Measurements from ENCODE around the gene RAD9A.

Gene RAD9A

DNA sequence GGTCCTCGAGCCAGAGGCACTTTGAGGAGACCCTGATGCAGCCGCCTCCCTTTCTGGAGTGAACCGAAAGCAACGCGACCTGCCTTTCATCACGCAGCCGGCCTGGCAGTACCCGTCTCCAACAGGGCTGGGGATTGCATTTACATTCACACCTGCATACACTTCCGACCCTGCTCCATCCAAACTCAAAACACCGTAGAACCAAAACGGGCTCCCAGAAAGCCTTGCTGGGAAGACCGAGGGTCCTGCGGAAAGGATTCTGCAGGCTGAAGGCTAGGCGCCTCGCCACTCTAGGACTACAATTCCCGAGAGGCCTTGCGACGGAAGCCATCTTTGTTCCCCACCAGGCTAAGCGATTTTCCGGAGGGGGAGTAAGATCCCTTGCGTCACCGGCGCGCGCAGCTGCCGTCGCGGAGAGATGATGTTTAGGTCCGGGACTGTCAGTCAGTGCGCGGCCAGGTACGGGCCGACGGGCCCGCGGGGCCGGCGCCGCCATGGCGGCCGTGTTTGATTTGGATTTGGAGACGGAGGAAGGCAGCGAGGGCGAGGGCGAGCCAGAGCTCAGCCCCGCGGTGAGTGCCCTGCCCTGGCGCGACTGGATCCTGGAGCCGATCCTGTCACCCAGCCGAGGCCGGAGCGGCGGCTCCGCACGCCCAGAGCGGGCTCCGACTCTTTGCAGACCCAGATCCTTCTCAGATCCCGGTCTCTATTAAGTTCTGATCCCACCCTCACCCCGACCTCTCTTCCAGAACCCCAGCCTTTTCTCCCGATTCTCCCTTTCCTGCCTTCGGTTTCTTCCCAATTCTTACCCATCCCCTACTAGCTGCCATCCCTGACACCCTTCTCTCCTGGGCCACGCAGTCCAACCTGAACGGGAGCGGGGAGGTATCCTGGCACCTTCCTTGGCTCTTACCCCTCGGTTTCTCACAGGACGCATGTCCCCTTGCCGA, 36.5 kb downstream of the RAD9A start, which contains the start of gene RPS6KB2:
Gene RPS6KB2 (plus strand): TSS at position 443 of the 950 bp plus-strand sequence. CDS start 52 bp downstream, at position 495.
- Histone ChIP-seq H3F3A (ENCODE audit: insufficient read depth, low read length) (no peaks in the 10 kb centered on the region), H3K4me3 (ENCODE audit: low read depth, low read length, poor library complexity, severe bottlenecking) (peak within 1 kb of the TSS; percentile 93), H3K4me2 (ENCODE audit: low read length) (peak within 1 kb of the TSS; percentile 81), H3K9ac (ENCODE audit: low read length) (peak within 1 kb of the TSS; percentile 94), H3K79me2 (ENCODE audit: insufficient read depth, low read length) (peaks cover 10% of the 10 kb centered on the region), H3K27ac (ENCODE audit: low read depth, low read length, poor library complexity, severe bottlenecking) (peak within 1 kb of the TSS; percentile 61), H4K20me1 (ENCODE audit: insufficient read depth, low read length) (no peaks in the 10 kb centered on the region), H3K9me3 (ENCODE audit: low read length) (no peaks in the 10 kb centered on the region), H3K27me3 (ENCODE audit: insufficient read depth, low read length) (no peaks in the 10 kb centered on the region), H3K36me3 (ENCODE audit: insufficient read depth, low read length) (peaks cover 33% of the 10 kb centered on the region; the same call in 1 of the 2 replicates), H2AFZ (ENCODE audit: low read length) (no peak within 1 kb of the TSS), H3K9me2 (ENCODE audit: low read depth, low read length) (no peaks in the 10 kb centered on the region), H3K4me1 (ENCODE audit: insufficient read depth, low read length, severe bottlenecking) (peaks cover 45% of the 10 kb centered on the region)
- TF ChIP-seq, protein P1, sequence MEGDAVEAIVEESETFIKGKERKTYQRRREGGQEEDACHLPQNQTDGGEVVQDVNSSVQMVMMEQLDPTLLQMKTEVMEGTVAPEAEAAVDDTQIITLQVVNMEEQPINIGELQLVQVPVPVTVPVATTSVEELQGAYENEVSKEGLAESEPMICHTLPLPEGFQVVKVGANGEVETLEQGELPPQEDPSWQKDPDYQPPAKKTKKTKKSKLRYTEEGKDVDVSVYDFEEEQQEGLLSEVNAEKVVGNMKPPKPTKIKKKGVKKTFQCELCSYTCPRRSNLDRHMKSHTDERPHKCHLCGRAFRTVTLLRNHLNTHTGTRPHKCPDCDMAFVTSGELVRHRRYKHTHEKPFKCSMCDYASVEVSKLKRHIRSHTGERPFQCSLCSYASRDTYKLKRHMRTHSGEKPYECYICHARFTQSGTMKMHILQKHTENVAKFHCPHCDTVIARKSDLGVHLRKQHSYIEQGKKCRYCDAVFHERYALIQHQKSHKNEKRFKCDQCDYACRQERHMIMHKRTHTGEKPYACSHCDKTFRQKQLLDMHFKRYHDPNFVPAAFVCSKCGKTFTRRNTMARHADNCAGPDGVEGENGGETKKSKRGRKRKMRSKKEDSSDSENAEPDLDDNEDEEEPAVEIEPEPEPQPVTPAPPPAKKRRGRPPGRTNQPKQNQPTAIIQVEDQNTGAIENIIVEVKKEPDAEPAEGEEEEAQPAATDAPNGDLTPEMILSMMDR (IDR thresholded peaks at IDR 0.05; ENCODE audit: low read length) = no peak
- no peak for TF ChIP-seq EZH2 (IDR thresholded peaks at IDR 0.05; ENCODE audit: borderline replicate concordance, low read length)

DNA sequence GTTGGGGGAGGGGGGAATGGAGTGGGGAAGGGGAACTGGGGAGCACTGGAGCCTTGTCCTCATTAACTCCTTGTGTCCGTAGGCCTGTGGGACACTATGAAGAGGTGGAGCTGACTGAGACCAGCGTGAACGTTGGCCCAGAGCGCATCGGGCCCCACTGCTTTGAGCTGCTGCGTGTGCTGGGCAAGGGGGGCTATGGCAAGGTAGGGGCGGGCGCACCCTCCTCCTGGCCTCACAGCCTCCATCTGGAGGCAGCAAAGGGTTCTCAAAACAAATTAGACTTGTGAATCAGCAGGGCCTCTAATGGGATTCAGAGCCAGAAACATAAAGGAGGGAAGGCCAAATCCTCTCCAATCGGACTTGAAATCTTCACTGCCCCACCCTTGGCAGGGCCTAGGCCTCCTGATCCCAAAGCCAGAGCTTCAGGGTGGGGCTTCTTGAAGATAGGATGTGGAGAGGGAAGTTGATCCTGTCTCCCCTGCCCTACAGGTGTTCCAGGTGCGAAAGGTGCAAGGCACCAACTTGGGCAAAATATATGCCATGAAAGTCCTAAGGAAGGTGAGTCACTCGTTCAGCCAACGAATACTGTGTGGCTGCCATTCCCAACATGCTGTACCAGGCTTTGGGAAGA, 37.4 kb downstream of the RAD9A start:
- no peaks in the 10 kb centered on the region for H3F3A ChIP-seq (ENCODE audit: insufficient read depth, low read length)
- no peak overlapping the region for H2AFZ ChIP-seq (ENCODE audit: low read length)
- H3K79me2 ChIP-seq (ENCODE audit: insufficient read depth, low read length) = peaks cover 10% of the 10 kb centered on the region
- no peaks in the 10 kb centered on the region for H3K9me2 ChIP-seq (ENCODE audit: low read depth, low read length)
- H3K36me3 ChIP-seq (ENCODE audit: insufficient read depth, low read length) = peaks cover 41% of the 10 kb centered on the region; the same call in 1 of the 2 replicates
- H3K4me3 ChIP-seq (ENCODE audit: low read depth, low read length, poor library complexity, severe bottlenecking) = peak overlapping the region; percentile 93
- H3K27me3 ChIP-seq (ENCODE audit: insufficient read depth, low read length) = no peaks in the 10 kb centered on the region
- H3K27ac ChIP-seq (ENCODE audit: low read depth, low read length, poor library complexity, severe bottlenecking) = peak overlapping the region; percentile 14
- H4K20me1 ChIP-seq (ENCODE audit: insufficient read depth, low read length) = no peaks in the 10 kb centered on the region
- H3K4me1 ChIP-seq (ENCODE audit: insufficient read depth, low read length, severe bottlenecking) = peaks cover 54% of the 10 kb centered on the region
- peak overlapping the region; percentile 81 for H3K4me2 ChIP-seq (ENCODE audit: low read length)
- no peak for TF ChIP-seq EZH2 (IDR thresholded peaks at IDR 0.05; ENCODE audit: borderline replicate concordance, low read length)
- TF ChIP-seq, protein P1 (IDR thresholded peaks at IDR 0.05; ENCODE audit: low read length) = 0 out of 2 replicates have a peak, but pooled peaks have one; percentile 5
- no peaks in the 10 kb centered on the region for H3K9me3 ChIP-seq (ENCODE audit: low read length)
- H3K9ac ChIP-seq (ENCODE audit: low read length) = peak overlapping the region; percentile 94

DNA sequence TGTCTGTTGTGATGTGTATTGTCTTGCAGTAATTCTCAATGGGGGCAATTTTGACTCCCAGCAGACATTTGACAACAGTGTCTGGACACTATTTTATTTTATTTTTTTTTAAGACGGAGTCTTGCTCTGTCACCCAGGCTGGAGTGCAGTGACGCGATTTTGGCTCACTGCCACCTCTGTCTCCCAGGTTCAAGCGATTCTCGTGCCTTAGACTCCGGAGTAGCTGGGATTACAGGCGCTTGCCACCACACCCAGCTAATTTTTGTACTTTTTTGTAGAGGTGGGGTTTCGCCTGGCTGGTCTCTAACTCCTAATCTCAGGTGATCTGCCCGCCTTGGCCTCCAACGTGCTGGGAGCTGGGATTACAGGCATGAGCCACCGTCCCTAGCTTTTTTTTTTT, 37.9 kb downstream of the RAD9A start:
- TF ChIP-seq EZH2 (IDR thresholded peaks at IDR 0.05; ENCODE audit: borderline replicate concordance, low read length) = no peak
- TF ChIP-seq, protein P1 (IDR thresholded peaks at IDR 0.05; ENCODE audit: low read length) = no peak
- Histone ChIP-seq H2AFZ (ENCODE audit: low read length) (no peak overlapping the region), H3K4me1 (ENCODE audit: insufficient read depth, low read length, severe bottlenecking) (peaks cover 59% of the 10 kb centered on the region), H3K9me2 (ENCODE audit: low read depth, low read length) (no peaks in the 10 kb centered on the region), H3K36me3 (ENCODE audit: insufficient read depth, low read length) (peaks cover 47% of the 10 kb centered on the region; the same call in 1 of the 2 replicates), H3K9me3 (ENCODE audit: low read length) (no peaks in the 10 kb centered on the region), H3K4me3 (ENCODE audit: low read depth, low read length, poor library complexity, severe bottlenecking) (peak overlapping the region; percentile 93), H3K27ac (ENCODE audit: low read depth, low read length, poor library complexity, severe bottlenecking) (peak overlapping the region; percentile 14), H3K79me2 (ENCODE audit: insufficient read depth, low read length) (peaks cover 10% of the 10 kb centered on the region), H3F3A (ENCODE audit: insufficient read depth, low read length) (no peaks in the 10 kb centered on the region), H3K4me2 (ENCODE audit: low read length) (peak overlapping the region; percentile 81), H3K27me3 (ENCODE audit: insufficient read depth, low read length) (no peaks in the 10 kb centered on the region), H3K9ac (ENCODE audit: low read length) (peak overlapping the region; percentile 94; the same call in 1 of the 2 replicates), H4K20me1 (ENCODE audit: insufficient read depth, low read length) (no peaks in the 10 kb centered on the region)

All from OCI-LY1 (cell line).